Activated naive CD4-positive, alpha-beta T cell (primary cell): ENCODE results near the gene GPR87.

Source experiments
- DNase-seq, 4 experiments: peaks; one replicate each; lab custom pipeline; 2025; lab: John Stamatoyannopoulos, UW

The GPR87 gene, protein sequence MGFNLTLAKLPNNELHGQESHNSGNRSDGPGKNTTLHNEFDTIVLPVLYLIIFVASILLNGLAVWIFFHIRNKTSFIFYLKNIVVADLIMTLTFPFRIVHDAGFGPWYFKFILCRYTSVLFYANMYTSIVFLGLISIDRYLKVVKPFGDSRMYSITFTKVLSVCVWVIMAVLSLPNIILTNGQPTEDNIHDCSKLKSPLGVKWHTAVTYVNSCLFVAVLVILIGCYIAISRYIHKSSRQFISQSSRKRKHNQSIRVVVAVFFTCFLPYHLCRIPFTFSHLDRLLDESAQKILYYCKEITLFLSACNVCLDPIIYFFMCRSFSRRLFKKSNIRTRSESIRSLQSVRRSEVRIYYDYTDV

DNA sequence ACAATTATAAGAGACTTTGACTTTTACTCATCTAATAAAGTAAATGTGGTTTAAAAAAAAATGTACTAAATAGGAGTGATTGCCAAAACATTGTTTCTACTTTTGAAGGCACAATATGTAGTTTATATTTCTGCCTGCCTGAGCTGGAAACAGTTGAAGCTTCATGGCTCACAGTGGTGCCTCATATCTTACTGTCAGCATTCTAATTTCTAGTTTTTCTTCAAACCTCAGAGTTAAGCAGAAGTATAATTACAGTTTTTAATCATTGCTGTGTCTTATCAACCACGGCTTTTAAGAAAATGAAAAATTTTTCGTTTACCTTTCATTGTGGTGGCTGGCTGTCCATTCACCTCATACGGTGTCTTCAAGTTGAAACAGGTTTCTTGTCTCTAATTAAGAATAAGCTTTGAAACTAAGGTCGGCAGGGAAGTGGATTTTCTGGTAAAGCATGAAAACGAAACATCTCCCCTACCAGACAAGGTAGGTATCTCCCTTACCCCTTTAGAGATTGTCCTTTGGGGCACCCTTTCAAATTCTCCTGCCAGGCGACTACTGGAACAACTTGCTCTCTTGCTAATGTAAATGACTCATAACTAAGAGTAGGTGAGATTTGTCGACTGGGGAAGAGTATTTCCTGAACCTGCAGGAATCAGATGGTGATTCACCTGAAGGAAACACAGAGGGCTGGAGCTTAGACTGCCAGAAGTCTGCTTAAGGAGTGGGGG lies at the start of gene GPR87:
TSS of gene GPR87 (minus strand) at position 554 of the 725 bp plus-strand sequence. CDS start 16,720 bp downstream, outside the sequence.
- DNase-seq, result no peak

DNA sequence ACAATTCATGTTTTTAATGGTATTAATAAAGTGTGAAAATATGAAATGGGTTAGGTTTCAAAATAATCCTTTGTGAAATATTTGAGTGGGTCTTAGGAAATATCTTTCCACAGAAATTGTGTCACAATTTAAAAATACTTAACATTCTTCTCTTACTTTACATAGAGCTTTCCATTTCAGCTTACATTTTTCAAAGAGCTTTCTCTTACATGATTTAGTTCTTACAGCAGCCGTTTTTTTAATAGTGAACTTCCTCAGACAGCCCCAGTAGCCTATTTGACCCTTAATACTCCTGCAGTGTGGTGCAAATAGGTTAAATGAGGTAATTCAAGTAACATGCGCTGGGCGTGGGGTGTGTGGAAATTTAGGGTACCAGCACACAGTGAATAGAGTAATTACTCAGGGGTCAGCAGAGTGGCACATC lies 46.1 kb upstream of the GPR87 start:
- no peak for DNase-seq

DNA sequence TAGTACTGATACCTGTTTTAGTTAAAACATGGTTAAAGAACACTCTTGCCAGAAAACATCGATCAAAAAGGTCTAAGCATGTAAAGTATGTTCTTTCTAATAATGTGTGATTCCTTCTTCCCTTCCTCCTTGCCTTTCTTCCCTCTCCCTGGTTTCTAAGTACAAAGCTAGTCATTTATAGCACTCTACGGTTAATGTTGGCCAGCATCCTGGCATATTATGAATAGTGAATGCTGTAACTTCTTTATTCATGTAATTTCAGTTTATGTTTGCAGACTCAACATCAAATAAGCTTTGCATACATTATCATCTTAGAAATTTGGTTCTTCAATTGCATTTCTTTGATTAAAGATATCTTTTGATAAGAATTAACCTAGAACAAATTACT lies 40.8 kb upstream of the GPR87 start:
- no peak for DNase-seq

DNA sequence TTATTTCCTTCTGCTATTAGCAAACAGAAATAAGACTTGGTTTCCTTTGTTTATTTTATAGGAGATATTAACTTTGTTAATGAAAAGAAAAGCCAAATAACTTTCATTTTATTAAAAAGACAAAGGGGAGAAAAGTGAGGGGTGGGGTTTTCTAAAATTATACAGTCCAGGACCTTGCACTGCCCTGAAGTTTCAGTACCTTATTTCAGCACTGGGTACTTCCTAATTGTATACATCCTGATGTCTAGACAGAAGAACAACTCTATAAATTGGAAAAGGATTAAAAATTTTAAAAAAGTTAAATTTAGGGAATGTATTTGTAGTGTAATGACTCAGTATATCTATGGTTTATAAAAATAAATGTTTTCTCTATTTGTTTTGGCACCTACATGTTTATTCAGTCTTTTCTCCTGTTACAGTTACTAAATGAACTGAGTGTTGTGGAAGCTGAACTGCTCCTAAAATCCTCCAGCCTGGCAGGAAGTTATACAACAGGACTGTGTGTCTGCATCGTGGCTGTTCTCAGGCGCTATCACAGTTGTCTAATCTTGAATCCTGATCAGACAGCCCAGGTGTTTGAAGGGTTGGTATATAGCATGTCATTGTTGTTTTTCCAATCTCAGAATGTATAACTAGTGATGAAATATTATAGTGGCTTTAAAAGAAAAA lies 40.3 kb upstream of the GPR87 start:
- no peak for DNase-seq

DNA sequence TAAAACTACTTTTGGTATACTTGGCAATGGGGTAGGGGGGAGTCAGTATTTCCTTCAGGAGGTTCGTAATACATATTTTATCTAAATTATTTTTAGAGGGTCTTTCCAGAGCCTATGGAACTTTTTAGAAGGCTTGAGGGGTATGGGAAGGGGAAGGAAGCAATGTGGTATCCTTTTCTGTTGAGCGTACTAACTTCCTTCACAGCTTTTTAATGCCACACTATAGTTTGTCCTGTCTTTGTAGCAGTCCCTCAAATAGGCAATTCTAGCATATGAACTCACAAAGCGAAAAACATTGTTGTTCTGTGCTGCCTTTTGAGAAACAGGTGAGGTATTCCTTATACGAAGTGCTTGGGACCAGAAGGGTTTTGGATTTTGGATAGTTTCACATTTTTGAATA lies 35.0 kb upstream of the GPR87 start:
- DNase-seq, result no peak

DNA sequence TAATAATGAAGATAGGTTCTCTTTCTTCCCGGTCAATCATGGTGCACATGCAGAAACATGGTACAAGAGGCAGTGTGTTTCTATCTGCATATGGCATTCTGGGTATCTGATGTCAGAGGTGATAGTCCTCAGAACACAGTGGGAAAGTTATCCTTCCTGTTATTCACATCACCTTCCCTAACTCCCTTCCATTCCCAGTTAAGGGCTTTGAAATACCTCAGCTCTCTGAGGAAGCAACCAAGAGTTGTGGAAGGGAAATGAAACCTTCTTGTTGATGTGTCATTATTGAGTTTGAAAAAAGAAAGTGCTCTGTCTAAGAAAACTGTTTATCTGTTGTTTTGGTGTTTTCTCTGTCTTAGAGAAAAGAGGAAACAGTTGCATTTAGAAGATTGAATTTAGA lies 34.6 kb upstream of the GPR87 start:
- DNase-seq, result no peak

DNA sequence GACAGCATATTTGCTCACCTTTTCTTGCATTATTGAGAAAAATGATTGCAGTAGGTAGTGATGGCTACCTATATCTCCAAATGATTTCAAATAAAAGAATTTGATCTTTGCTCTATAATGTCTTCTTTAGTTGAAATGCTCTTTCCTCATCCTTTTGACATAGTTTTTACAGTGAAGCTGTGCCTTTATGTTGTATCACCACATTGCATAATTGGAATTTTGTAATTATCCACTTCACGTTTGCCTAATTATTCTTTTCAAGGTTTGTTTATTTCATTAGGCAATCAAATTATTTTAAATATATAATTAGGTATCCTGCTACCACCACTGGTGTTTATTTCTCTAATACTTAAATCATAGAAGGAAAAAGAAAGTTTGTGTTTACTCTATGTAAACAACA lies 34.0 kb upstream of the GPR87 start:
- DNase-seq, result no peak

DNA sequence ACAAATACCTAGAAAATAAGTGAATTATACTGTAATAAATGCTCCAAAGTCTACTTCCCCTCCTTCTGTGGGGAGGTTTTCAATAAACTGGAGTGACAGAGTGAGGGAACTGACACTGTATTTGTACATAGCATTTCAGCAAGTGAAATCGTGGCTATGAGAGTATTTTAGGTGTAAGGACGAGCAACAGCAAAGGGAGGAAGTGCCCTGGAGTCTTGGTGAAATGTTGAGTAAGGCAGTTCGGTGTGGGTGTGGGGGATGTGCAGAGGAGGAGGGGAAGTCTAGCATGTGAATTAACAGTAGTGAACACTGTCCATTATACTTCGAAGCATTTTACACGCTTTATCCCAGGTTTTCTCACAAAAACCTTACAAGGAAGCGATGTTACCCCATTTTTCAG lies 30.8 kb upstream of the GPR87 start:
- DNase-seq, result no peak

DNA sequence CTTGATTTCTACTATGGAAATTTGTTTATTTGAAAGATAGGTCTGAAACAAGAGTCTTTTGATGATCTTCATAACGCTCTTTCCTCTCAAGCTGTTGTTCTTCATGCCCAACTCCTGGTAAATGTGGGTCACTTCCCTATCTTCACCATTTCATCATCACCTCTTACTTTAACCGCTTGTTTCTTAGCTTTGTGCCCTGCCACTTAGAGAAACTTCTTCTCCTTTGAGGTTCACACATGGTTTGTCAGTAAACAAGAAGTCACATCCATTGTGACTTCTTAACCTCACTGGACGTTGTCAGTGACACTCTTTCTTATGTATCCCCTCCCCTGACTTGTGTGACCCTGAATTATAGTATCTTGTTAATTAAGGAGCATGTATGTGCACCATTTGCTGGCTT lies 29.7 kb upstream of the GPR87 start:
- DNase-seq, result no peak

DNA sequence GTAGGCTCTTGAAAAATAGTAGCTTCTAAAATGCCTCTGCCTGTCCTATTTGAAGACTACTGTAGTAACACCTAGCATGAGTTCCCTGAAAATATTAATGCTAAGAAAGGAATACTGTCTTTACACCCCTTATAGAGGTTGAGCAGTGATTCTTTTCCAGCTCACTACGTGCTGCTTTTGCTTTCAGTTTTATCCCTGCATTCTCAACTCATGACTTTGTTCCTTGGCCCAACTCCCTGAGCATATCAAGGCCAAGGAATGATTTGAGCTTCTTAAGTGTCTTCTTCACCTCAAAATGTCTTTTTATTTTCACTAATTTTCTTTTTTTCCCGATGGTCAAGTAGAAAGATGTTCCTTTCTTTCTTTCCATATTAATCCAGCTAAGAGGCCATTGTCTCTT lies 29.2 kb upstream of the GPR87 start:
- DNase-seq, result no peak

DNA sequence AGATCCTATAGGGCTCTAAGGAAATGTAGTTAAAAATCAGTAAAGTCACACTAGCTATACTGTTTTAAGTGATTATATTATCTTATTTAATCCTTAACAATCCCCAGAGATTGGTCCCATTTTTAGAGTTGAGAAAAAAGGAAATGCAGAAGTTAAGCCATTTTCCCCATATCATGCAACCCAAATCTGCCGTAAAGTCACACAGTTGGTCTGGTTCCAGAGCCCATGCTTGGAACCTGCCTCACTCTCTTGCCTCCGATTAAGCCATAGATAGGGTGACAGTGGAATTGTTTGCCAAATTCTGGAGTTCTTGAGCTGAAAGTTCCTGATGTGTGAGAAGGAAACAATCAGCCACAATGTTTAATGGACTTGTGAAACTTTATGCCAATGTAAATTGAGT lies 15.1 kb upstream of the GPR87 start:
- DNase-seq, result no peak

DNA sequence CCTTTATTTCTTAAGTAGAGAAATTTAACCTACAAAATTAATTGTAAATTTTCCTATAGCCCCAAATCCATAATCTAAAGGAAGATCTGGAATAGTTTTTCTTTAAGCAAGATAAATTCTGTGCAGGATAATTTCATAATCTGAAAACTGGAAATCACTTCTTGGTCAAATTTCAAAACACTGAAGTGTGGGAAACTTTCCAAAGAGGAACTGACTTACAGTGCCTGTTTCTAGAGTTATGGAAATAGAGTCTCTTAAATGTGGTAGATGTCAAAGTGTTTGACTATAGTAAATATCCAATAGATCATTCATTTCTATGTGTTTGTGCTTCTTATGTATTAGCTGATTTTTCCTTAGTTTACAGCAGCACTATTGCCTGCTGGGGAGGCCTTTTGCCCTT lies 14.3 kb upstream of the GPR87 start:
- no peak for DNase-seq

DNA sequence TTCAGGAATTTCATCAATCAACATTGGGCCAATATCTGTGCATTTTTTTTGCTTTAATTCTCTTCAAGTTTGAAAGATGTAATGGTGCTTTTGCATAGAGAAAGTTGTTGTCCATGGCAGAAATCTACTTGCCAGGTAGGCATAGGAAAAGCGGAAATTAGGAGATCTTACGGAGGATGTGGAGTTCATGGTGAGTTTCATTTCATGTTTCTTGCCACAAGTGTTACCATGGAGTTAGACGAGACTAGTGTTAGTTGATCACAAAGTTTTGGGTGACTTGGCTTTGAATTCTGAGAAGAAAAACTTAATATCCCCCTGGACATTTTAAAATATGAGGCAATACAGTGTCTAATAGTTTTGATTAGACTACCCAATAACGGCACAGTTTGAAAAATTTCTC lies 13.8 kb upstream of the GPR87 start:
- DNase-seq, result no peak

DNA sequence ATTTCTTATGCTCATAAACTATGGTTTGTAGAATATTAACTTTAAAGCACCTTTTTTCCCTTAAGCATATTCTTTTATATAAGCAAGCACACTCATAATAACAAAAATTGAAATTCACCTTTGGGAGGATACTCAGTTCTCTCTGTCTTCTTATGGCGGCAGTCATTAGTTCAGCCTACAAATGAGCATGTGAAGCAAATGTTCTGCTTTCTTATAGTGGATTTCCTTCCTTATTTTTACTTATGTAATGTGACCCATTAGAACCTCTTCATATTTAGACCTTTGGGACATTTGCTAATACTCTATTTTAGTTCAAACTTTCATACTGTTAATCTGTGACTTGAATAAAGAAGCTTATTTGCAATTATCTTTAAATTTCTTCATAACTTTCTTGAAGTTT lies 12.7 kb upstream of the GPR87 start, which contains the start of gene P2RY13:
TSS of gene P2RY13 (minus strand) at position 187 of the 400 bp plus-strand sequence. CDS start at position 166, 21 bp downstream.
- DNase-seq, result no peak

DNA sequence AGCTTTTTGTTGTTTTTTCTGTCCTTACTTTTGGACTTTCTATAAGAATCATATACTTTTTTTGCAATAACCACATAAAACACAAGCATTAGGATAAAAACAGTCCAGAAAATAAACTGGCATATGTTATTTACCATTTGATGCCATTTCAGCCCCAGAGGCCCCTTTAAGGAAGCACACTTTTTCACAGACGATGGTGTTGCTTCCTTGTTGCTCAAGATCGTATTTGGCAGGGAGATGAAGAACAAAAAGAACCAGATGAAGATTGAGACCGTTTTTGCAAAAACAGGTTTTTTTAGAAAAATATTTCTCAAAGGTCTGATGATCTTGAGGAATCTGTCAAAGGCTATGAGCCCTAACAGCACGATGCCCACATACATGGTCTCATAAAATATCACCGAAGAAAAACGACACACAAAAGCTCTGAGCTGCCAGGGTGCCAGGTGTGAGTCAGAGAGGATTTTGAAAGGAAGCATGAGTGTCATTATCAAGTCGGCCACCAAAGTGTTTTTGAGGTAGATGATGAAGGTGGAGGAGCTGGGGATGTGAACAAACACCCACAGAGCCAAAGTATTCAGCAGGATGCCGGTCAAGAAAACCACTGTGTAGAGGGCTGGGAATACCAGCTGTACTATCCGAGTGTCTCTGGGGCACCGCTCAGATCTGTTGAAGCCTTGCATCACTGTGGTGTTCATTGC lies 11.8 kb upstream of the GPR87 start:
- DNase-seq, result no peak

DNA sequence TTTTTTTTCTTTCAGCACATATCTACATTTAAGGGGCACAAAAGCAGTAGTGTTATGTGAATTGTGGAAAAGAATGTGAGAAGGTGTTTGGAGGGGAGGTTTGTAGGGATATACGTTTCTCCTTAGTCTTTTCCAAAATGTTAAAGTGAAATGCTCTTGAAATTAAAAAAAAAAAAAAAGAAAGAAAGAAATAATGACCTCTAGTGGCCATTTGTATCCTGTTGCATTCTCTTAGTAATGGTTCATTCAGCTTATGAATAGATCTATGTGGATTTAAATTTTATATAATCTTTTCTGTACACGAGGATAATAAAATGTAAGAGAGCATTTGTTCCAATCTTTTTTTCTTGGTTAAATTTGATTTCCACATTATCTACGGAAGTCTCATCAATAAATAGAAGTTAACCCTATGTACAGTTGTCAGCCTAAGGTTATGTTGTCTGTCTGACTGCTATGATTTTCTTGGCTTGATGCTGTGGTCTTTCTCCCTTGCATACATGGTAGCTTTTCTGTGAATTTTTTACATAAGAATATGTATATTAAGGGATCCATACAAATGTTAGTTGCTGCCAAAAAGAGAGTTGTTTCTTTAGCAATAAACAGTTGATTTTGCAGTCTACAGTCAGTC lies 11.1 kb upstream of the GPR87 start:
- no peak for DNase-seq

DNA sequence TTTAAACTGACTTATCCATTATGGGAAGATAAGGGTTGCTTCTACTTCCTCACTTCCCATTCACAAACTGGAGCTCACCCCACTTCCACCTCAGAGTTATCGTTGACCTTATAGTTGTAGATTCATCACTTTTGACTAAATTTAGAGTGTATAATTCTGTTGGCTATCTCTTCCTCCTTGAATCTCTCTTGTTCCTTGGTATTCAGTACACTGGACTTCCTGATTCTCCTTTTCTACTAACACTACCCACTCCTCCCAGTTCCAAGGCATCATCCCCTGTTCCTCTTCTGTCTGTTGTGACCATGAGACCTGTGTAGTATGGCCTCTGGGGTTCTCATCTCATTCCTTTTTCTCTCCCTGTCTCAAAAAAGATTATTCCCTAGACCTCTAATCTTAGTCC lies 5.9 kb upstream of the GPR87 start:
- no peak for DNase-seq

DNA sequence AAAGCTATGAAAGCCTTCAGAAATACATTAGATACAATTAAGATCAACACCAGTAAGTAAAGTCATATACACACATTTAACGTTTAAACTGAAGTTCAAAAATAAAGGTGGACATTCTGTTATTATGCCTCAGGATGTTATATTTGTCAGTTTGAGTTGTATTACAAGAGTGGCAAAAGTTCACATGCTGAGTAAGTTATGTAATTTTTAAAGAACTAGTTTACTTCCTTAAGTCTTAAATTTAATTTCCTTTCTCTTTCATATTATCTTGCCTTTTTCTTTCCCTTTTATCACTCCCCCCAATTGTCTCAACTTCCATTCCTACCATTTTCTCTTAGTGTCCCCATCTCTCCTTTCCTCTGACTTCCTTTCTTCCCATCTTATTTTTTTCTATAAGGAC lies 4.9 kb upstream of the GPR87 start:
- DNase-seq, result no peak

DNA sequence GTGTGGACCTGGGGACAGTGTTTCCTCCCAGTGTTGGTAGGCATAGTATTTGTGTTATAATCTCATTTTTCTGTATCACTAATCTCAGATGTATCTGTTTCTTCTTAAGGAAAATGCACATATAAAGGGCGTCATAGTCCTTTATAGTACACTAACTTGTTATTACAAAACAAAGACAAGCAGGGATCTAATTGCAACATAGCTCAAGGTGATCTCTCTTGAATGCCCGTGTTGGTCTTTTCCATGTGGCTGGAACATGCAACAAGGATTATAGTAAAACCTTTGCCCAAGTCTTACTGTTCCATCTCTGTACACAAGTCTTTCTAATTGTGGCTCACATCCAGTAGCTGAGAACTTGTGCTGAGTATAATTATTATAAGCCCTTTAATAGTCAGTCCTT lies 3.5 kb upstream of the GPR87 start:
- DNase-seq, result no peak

DNA sequence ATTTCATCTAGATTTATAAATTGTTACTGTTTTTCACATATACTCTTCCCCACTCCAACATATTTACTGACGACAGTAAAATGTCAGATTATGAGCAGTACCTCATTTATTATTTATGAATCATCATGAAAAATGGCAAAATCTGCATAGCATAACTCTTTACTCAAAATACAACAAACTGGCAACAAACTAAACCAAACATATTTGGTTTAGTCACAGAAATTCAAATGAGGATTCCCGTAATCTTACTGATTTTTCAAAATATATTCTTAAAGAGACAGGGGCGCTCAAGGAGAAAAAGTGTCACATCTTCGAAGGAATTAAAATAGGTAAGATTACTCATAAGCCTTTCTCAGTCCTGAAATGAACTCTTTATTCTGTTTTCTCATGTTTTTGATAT lies 3.0 kb upstream of the GPR87 start:
- DNase-seq, result no peak

DNA sequence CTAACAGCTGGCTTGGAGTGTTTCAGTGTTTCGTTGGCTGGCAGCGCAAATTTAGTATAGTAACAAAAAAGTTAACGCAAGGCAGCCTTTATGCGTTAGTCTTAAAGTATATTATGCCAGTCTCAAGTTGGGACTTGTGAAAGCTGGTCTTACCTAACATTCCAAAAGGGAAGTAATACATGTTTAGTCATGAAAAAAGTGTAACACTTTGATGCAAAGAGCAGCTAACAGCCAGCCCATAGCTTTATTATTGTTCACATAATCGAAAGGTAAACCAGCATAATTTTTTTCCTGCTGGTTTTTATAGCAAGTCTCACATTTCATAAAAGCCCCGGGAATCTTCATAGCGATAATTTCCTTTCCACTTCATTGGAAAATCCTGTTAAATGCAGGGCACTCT lies 2.4 kb upstream of the GPR87 start:
- DNase-seq, result no peak

DNA sequence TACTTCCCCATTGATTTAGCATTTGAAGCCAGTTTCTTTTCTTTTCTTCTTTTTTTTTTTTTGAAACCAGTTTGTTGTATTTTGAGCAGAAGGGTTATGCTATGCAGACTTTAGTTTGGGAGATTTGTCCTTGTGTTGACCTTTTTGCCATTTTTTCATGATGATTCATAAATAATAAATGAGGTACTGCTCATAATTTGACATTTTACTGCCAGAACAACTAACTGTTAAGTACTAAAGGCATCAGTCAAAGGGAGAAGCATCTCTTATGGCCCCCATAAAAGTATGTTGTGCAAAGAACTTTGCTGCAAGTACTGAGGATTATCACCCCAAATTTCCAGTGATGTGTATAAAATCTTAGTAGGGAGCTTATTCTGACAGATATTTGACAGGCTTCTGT lies 1.7 kb upstream of the GPR87 start:
- DNase-seq, result no peak
